NCI-H187 treated with DMSO at 0.1 percent for 48 hours (cell line): ENCODE results near the gene SYNGAP1.

Experiments used
- DNase-seq: peaks from one replicate; lab custom pipeline; 2025; lab: John Stamatoyannopoulos, UW

Gene SYNGAP1

DNA sequence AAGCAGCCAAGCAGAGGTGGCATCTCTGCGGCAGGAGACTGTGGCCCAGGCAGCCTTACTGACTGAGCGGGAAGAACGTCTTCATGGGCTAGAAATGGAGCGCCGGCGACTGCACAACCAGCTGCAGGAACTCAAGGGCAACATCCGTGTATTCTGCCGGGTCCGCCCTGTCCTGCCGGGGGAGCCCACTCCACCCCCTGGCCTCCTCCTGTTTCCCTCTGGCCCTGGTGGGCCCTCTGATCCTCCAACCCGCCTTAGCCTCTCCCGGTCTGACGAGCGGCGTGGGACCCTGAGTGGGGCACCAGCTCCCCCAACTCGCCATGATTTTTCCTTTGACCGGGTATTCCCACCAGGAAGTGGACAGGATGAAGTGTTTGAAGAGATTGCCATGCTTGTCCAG lies 15.0 kb upstream of the SYNGAP1 start:
- DNase-seq: no peak

DNA sequence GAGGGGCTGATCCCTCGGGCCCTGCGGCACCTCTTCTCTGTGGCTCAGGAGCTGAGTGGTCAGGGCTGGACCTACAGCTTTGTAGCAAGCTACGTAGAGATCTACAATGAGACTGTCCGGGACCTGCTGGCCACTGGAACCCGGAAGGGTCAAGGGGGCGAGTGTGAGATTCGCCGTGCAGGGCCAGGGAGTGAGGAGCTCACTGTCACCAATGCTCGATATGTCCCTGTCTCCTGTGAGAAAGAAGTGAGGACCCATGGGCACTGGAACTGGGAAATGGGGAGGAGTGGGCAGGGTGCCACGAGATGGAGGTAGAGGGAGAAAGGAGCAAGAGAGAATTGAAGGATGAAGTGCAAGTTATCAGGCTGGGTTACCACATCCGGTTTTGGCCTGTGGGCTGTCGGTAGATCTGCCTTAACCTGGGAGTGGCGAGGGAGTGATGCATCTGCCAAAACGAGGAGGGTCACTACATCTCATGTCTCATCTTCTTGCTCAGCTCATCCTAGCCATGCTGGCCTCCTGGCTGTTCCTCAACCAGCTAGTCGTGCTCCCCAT lies 14.4 kb upstream of the SYNGAP1 start:
- no peak for DNase-seq

DNA sequence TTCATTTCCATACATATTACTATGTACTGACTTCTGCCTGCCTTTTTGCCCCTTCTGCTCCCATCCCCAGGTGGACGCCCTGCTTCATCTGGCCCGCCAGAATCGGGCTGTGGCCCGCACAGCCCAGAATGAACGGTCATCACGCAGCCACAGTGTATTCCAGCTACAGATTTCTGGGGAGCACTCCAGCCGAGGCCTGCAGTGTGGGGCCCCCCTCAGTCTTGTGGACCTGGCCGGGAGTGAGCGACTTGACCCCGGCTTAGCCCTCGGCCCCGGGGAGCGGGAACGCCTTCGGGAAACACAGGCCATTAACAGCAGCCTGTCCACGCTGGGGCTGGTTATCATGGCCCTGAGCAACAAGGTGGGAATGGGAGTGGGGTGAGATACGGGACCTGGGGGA lies 13.7 kb upstream of the SYNGAP1 start:
- DNase-seq: no peak

DNA sequence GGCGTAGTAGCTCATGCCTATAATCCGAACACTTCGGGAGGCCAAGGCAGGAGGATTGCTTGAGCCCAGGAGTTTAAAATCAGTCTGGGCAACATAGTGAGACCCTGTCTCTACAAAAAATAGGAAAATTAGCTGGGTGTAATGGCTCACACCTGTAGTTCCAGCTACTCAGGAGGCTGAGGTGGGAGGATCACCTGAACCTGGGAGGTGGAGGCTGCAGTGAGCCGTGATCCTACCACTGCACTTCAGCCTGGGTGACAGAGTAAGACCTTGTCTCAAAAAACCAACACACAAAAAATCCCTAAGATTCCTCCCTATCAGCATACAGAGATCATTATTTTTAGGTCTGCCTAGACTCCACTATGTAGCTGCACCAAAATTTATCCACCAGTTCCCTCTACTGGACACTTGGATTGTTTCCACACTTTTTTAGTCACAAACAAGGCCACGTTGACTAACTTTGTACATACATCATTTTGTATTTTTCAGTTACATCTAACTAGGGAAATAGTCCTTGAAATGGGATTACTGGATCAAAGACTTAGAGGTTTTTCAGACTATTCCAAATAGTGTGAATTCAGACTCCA lies 12.6 kb upstream of the SYNGAP1 start:
- no peak for DNase-seq

DNA sequence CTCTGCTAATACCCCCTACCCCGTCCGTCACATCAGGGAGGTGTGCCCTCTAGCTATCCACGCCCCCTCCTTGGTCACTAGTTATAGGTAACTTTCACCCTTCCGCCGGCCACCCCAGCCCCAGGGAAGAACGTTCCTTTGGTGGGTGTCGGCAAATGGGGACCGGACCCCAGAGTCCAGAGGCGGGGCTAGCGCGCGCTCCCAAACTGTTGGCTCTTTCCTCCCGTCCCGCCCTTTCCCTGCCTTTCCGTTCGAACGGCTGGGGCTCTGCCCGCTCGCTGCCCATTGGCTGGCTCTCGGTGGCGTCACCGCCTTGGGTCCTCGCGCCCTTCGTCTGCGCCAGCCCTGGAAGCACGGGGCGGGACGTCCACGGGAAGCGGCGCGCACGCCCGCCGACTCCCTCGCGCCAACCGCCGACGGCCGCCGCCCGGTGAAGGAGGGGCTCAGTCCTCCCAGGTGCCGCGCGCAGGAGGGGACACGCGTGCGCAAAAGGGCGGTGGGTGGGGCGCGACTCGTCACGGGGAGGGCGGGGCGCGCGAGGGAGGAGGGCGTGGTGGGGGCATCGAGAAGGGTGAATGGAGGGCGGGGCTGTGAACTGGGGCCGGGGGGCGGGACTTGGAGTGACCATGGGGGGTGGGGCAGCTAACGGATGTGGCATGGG lies 9.7 kb upstream of the SYNGAP1 start:
- DNase-seq: peak; percentile 80

DNA sequence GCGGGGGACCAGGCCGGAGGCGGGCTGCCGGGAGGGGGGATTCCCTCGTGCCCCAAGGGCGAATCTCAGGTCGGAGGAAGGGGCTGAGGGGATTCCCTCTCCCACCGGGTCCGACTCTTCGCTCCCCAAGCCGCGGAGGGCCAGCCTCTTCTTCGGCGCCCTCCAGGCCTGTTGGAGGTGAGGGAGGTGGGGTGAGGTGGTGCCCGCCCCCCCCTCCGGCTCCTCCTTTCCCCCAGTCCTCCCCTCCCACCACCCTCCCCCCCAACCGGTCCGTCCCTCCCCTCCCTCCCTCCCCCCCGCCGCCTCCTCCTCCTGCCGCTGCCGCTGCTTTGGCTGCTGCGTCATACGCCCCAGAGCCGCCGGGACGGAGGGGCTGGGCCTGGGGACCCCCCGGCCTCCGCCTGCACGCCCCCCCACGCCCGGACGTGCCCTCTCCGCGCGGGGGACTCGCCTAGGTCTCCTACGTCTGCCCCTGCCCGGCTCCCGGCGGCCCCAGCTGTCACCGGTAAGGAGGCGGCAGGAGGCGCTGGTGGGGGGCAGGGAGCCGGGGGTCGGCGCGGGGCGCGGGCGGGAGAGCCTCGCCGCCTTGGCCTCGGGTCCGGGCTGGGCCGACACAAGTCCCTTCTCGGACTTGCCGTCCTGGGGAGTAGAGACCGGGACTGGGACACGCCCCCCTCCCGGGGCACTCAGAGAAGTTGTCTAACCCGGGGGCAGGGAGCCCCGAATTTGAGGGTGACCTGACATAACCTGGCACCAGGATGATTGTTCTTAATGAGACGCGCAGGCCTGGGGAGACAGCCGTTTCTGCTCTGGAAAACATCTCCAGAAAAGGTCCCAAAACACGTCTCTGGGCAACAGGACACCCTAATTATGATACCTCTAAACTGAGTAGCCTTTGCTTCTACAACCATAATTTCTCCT lies 8.9 kb upstream of the SYNGAP1 start, which contains the start of gene PHF1:
TSS of gene PHF1 (plus strand) at position 304 of the 921 bp plus-strand sequence. CDS start 1,250 bp downstream, outside the sequence.
- DNase-seq: no peak

DNA sequence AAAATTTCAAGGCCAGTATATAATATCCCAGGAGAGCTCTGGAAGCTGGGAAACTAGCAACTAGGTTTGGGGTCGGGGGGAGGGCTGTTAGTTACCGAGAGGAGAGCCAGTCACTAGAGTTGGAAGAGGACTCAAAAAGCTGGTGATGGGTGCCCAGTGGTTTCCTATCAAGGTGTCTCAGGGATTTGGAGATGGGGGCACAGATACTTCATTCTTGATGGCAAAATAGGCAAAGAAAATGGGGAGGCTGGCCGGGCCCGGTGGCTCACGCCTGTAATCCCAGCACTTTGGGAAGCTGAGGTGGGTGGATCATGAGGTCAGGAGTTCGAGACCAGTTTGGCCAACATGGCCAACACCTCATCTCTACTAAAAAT lies 8.2 kb upstream of the SYNGAP1 start:
- no peak for DNase-seq

DNA sequence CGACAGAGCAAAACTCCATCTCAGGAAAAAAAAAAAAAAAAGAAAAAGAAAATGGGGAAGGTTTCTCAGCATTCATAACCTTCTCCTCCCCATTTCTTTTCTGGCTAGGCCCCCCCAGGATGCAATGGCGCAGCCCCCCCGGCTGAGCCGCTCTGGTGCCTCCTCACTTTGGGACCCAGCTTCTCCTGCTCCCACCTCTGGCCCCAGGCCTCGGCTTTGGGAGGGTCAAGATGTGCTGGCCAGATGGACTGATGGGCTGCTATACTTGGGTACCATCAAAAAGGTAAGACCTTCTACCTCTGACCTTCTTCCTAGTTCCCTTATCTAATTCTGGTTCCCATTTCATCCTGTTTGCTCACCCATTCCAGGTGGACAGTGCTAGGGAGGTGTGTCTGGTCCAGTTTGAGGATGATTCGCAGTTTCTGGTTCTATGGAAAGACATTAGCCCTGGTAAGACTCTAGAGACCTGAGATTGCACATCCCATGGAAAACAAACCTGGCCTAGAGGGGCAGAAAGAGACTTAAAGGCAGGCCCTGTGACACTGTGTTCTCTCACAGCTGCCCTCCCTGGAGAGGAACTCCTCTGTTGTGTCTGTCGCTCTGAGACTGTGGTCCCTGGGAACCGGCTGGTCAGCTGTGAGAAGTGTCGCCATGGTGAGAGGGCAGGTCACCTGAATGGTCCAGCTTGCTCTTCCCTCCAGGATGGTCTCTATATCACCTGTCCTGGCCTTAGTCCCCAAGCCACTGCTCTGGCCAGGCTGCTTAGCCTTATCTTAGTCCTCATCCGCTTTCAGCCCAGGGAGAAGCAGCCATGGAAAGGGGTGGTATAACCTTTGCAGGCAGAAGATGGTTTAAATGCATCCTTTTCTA lies 7.5 kb upstream of the SYNGAP1 start:
- no peak for DNase-seq

DNA sequence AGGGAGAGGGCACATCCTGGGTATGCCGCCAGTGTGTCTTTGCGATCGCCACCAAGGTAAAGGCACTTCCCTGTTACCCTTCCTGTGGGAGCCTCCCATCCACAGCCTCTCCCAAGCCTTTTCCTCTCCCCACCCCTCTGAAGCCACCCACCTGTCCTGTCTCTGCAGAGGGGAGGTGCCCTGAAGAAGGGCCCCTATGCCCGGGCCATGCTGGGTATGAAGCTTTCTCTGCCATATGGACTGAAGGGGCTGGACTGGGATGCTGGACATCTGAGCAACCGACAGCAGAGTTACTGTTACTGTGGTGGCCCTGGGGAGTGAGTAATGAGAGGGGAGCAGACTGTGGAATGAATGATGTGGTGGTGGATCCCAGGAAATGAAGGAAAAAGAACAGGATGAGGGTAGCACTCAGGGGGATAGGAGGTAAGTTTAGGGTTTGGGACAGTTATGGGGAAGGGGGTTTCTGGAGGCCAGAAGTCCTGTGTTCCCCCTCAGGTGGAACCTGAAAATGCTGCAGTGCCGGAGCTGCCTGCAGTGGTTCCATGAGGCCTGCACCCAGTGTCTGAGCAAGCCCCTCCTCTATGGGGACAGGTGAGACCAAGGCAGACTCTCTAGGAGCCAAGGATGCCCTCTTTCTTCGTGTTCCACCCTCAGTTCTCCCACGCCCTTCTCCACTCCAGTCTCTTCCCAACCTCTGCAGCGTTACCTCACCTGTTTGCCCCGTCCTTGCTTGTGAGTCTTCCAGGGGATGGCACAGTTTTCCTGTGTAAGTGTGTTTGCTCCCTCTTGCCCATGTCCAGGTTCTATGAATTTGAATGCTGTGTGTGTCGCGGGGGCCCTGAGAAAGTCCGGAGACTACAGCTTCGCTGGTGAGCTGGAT lies 6.4 kb upstream of the SYNGAP1 start:
- DNase-seq: no peak

DNA sequence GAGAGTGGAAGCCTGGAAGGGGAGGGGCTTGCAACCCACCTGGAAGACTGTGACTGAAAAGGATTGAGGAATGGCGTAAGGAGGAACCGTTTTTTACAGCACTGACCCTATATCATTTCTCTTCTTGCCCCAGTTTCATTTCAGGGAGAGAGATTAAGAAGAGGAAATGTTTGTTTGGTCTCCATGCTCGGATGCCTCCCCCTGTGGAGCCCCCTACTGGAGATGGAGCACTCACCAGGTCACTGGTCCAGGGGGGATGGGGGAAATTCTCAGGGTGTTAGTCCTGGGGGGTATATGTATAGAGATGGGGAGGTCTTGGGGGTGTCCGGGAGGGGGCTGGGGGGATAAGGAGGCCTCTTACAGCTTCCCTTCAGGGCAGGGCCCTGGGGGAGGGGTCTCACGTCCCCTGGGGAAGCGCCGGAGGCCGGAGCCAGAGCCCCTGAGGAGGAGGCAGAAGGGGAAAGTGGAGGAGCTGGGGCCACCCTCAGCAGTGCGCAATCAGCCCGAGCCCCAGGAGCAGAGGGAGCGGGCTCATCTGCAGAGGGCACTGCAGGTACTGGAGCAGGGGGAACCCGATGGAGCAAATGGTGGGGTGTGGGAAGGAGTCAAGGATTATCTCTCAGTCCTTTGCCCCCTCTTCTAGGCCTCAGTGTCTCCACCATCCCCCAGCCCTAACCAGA lies 5.1 kb upstream of the SYNGAP1 start:
- no peak for DNase-seq

DNA sequence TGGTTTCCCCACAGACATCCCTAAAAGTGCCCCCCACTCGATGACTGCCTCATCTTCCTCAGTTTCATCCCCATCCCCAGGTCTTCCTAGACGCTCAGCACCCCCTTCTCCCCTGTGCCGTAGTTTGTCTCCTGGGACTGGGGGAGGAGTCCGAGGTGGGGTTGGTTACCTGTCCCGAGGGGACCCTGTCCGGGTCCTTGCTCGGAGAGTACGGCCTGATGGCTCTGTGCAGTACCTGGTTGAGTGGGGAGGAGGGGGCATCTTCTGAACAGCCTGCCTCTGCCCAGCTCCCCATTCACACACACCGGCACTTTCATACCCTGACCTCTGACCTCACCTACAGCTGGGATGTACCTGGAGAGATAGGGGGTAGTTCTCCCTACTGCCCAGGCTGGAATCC lies 4.0 kb upstream of the SYNGAP1 start:
- no peak for DNase-seq

DNA sequence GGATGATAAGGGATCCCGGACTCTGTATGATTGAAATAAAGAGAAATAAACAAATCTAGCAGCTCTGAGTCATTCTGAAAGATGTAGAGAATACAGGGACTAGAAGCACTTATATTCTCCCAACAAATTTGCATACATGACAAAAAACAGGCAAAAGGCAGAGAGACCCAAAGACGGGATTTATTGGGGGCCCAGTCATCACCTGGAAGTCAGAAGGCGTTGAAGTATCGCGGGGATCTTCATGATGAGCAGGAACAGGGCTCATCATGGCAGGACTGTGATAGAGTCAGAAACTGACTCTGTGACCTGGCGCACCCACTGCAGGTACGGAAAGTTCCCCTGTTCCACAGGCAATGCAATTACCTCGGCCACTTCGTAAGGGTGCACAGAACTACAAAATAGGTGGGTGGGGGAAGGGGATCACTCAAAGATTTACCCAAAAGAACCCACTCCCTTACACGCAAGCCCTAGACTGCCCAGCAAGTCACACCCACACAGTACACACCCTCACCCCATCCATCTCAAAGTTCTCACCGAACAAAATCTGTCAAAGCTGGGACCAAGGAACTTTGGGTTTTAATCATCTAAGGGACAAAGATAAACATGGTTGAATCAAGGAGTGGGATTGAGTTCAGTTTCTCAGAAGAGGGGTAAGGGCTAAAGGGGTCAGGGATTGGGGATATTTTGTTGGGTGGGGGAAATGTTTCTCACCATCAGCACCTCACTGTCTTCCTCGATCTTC lies 3.3 kb upstream of the SYNGAP1 start:
- DNase-seq: no peak

DNA sequence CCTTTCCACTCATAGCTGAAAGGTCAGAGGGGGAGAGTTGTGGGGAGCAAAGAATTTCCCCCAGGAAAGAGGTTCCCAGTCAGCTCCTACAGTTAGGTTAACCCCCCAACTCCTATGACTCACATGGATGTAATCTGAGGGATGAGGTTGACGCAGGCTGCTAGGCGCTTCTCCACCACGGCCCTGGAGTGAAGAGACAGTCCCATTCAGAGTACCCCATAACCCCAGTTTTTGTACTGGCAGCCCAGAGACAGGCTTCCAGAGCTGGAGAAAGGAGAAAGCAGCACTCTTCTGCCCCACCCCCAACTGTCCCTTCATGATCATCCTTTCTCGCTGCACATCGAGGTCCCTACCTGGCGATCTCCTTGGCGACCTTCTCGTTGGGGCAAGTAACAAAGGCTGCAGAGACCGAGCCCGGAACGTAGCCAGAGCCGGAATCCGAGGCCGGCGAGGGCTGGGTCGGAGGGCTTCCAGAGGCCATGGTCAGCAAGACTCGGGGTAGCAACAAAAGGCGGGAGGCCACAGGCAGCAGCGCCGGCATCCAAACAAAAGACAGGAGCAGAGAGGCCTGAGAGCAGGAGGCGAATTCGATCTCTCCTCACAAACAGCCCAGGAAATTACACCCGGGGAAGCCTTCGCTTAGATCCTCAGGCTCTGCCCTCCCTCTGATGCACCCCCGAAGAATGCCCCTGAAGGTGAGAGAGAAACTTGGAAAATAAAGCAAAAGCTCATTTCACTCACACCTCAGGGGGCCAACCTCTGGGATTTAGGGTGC lies 2.5 kb upstream of the SYNGAP1 start:
- no peak for DNase-seq

DNA sequence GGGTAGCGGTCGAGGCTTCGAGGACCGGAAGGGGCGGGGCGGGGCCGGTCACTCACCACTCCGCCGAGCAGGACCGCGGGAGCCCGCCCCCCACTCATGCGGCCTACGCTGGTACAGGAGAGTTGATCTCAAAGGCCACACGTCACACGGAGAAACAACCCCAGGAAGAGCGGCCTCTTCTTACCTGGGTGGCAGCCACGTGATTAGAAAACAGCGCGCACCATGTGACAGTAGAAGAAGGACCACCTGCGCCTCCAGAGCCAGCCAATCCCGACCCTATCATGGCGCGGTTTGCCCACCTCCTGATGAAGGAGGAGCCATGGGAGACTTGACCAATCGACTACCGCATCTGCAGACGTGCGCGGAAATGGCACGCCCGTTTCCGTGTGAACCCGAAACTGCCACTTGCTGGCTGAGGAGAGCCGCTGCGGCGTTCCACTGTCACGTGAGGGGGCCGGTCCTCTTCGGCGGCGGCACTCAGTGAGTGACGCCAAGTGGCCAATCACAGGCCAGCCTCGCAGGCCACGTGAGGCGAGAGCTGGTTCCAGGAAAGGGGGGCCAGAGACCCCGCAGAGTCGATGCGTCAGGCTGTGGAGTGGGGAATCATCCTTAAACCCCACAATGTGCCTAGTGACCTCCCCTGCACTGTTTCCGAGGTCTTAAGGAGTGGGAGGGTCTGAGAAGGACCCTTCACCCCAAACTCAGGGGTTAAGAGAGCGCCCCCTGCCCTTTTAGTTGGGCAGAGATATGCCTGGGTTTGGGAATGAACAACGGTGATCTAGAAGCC lies 1.8 kb upstream of the SYNGAP1 start, which contains the start of gene CUTA:
TSS of gene CUTA (minus strand) at position 205 of the 787 bp plus-strand sequence. CDS start at position 98, 107 bp downstream.
- peak; percentile 92 for DNase-seq

DNA sequence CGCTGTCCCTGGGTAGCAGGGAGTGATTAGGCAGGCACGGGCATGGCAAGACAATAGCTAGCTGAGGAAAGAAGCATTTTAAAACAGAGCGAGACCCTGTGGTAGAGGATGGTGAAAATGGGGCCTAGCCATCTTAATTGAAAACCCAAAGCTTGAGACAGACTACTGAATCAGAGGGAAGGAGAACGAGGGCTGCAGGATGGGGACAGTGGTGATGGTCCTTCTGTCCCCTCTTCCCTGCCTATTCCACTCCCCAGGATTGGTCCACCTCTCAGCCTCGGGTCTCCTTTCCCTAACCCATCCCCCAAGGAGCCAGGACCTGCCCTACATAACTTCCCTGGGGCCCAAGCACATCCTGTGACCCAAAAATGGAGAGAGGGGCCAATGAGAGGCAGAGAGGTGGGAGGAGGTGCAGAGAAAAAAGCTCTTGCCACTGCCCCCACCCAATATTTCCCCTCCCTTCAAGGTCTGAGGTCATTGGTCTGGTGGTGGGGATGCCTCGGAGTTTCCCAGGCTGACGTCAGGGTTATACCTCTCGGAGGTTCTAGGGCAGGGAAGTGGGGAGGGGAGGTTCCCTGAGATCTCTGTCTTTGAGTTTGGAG lies 1.1 kb upstream of the SYNGAP1 start:
- DNase-seq: no peak

DNA sequence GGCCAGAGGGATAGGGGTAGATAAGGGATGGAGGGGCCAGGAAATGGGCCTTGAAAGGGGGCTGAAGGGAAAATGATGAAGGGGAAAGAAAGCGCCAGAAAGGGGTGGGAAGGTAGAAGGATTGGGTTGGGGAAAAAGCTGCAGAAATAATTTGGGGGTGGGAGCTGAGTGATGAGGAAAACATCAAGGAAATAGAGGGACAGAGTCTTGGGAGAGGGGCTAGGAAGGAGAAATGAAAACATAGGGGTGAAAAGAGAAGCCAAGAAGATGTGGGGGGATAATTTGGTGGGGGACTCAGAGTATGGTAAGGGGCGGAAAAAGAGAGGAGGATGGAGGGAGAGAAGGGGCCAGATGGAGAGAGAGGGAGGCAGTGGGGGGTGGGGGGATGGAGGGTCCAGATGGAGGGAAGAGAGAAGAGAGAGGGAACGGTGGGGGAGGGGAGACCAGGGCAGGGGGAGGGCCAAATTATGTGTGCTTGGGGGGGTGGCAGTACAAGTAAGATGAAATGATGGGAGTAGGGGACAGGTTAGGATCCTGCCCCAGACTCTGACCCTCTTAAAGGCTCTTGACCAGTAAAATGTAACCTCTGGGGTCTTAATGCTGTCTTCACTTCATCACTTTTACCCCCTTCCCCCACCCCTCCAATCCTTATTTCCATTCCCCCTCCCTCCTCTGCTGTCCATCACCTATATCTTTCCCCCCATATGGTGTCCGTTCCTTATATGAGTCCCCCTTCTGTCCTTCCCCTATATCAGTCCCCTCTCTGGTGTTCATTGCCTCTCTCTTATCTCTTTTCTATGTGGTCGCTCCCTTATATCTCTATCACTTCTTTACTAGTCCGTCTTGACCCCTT lies 852 bp downstream of the SYNGAP1 start:
- DNase-seq: no peak
